Activated CD4-positive, alpha-beta T cell treated with anti-CD3 and anti-CD28 coated beads, Interleukin-2, amount 50 U/mL, for 16 hours (primary cell): ENCODE results near the gene CHRDL2.
"Not testable (repeated sequence)": the region's sequence is repeated elsewhere in the genome, so short reads cannot be mapped to it uniquely, and the experiment has no call there.

Experiments used
- DNase-seq: peaks from one replicate; pipeline ENCODE4 v3.0.0-alpha.2; 2020

The CHRDL2 gene

GRCh38 chr11:74669211-74670160 lies 61.7 kb downstream of the CHRDL2 start:
- DNase-seq: no peak

GRCh38 chr11:74663315-74663714 lies 67.9 kb downstream of the CHRDL2 start:
- DNase-seq: no peak

- DNase-seq: no peak
Observed at GRCh38 chr11:74662487-74663103, 68.6 kb downstream of the CHRDL2 start.

GRCh38 chr11:74659124-74659523 lies 72.1 kb downstream of the CHRDL2 start:
- DNase-seq: not testable (repeated sequence)

- DNase-seq: no peak
Observed at GRCh38 chr11:74654976-74655375, 76.2 kb downstream of the CHRDL2 start.

GRCh38 chr11:74650498-74650897 lies 80.7 kb downstream of the CHRDL2 start:
- no peak for DNase-seq

- no peak for DNase-seq
Observed at GRCh38 chr11:74648894-74649293, 82.3 kb downstream of the CHRDL2 start.

- no peak for DNase-seq
Observed at GRCh38 chr11:74647831-74648230, 83.4 kb downstream of the CHRDL2 start.

GRCh38 chr11:74647404-74647803 lies 83.8 kb downstream of the CHRDL2 start:
- DNase-seq: no peak

GRCh38 chr11:74646954-74647353 lies 84.3 kb downstream of the CHRDL2 start:
- DNase-seq: no peak
